Measurements from ENCODE around the gene SHC4.

SHC4 gene

GRCh38 chr15:48985516-48985915 lies 21.8 kb upstream of the SHC4 start:
- no peak overlapping the region for H3K4me2 ChIP-seq (ENCODE audit: low read depth, low read length, poor library complexity, severe bottlenecking)
- no peaks in the 10 kb centered on the region for H3K9me3 ChIP-seq (ENCODE audit: insufficient read depth, low read length)
- no peaks in the 10 kb centered on the region for H3K36me3 ChIP-seq (ENCODE audit: low read length)
- no peak overlapping the region for H3K27ac ChIP-seq (ENCODE audit: low read depth, low read length)
- H3K9me2 ChIP-seq (replicated peaks; ENCODE audit: insufficient read depth, low read length) = no peaks in the 10 kb centered on the region
- H2AFZ ChIP-seq (ENCODE audit: low read depth, low read length, severe bottlenecking) = no peak overlapping the region
- H3K79me2 ChIP-seq (ENCODE audit: insufficient read depth, low read length) = no peaks in the 10 kb centered on the region
- H3K4me3 ChIP-seq (ENCODE audit: insufficient read depth, low read length, poor library complexity, severe bottlenecking) = no peak overlapping the region
- no peak for TF ChIP-seq EZH2phosphoT487 (conservative IDR thresholded peaks at IDR 0.05; ENCODE audit: low read length)
- no peak for TF ChIP-seq CTCF (IDR thresholded peaks at IDR 0.05; ENCODE audit: insufficient read depth, low read length, poor library complexity, severe bottlenecking)
- H3K27me3 ChIP-seq (ENCODE audit: low read length) = no peaks in the 10 kb centered on the region
- no peaks in the 10 kb centered on the region for H4K20me1 ChIP-seq (ENCODE audit: low read depth, low read length)
- H3K9ac ChIP-seq (ENCODE audit: low read length) = no peak overlapping the region
- H3F3A ChIP-seq (ENCODE audit: insufficient read depth) = no peaks in the 10 kb centered on the region

- Histone ChIP-seq H3F3A (ENCODE audit: insufficient read depth) (no peaks in the 10 kb centered on the region), H3K9me2 (replicated peaks; ENCODE audit: insufficient read depth, low read length) (no peaks in the 10 kb centered on the region), H3K9ac (ENCODE audit: low read length) (no peak overlapping the region), H3K4me2 (ENCODE audit: low read depth, low read length, poor library complexity, severe bottlenecking) (no peak overlapping the region), H3K27me3 (ENCODE audit: low read length) (no peaks in the 10 kb centered on the region), H3K36me3 (ENCODE audit: low read length) (no peaks in the 10 kb centered on the region), H2AFZ (ENCODE audit: low read depth, low read length, severe bottlenecking) (no peak overlapping the region), H3K4me3 (ENCODE audit: insufficient read depth, low read length, poor library complexity, severe bottlenecking) (no peak overlapping the region), H4K20me1 (ENCODE audit: low read depth, low read length) (no peaks in the 10 kb centered on the region), H3K27ac (ENCODE audit: low read depth, low read length) (no peak overlapping the region), H3K9me3 (ENCODE audit: insufficient read depth, low read length) (no peaks in the 10 kb centered on the region), H3K79me2 (ENCODE audit: insufficient read depth, low read length) (no peaks in the 10 kb centered on the region)
- TF ChIP-seq EZH2phosphoT487 (conservative IDR thresholded peaks at IDR 0.05; ENCODE audit: low read length) (no peak), CTCF (IDR thresholded peaks at IDR 0.05; ENCODE audit: insufficient read depth, low read length, poor library complexity, severe bottlenecking) (no peak)
Observed at GRCh38 chr15:48984811-48985352, 21.2 kb upstream of the SHC4 start.

GRCh38 chr15:48984021-48984710 lies 20.4 kb upstream of the SHC4 start:
- no peaks in the 10 kb centered on the region for H3K79me2 ChIP-seq (ENCODE audit: insufficient read depth, low read length)
- H3K4me2 ChIP-seq (ENCODE audit: low read depth, low read length, poor library complexity, severe bottlenecking) = no peak overlapping the region
- H2AFZ ChIP-seq (ENCODE audit: low read depth, low read length, severe bottlenecking) = no peak overlapping the region

More at GRCh38 chr15:48984021-48984710, 20.4 kb upstream of the SHC4 start:
- Histone ChIP-seq H4K20me1 (ENCODE audit: low read depth, low read length) (no peaks in the 10 kb centered on the region), H3K4me3 (ENCODE audit: insufficient read depth, low read length, poor library complexity, severe bottlenecking) (no peak overlapping the region), H3K27me3 (ENCODE audit: low read length) (no peaks in the 10 kb centered on the region), H3K9me2 (replicated peaks; ENCODE audit: insufficient read depth, low read length) (no peaks in the 10 kb centered on the region), H3K9me3 (ENCODE audit: insufficient read depth, low read length) (no peaks in the 10 kb centered on the region), H3F3A (ENCODE audit: insufficient read depth) (no peaks in the 10 kb centered on the region), H3K9ac (ENCODE audit: low read length) (no peak overlapping the region), H3K27ac (ENCODE audit: low read depth, low read length) (no peak overlapping the region), H3K36me3 (ENCODE audit: low read length) (no peaks in the 10 kb centered on the region)
- TF ChIP-seq EZH2phosphoT487 (conservative IDR thresholded peaks at IDR 0.05; ENCODE audit: low read length) (no peak), CTCF (IDR thresholded peaks at IDR 0.05; ENCODE audit: insufficient read depth, low read length, poor library complexity, severe bottlenecking) (no peak)

Measured in SU-DHL-6 (cell line).